NCI-H510A (cell line): ENCODE data around the gene GNAZ.

Experiments
- DNase-seq: peaks from one replicate; lab custom pipeline; 2025; lab: John Stamatoyannopoulos, UW

Gene GNAZ

DNA sequence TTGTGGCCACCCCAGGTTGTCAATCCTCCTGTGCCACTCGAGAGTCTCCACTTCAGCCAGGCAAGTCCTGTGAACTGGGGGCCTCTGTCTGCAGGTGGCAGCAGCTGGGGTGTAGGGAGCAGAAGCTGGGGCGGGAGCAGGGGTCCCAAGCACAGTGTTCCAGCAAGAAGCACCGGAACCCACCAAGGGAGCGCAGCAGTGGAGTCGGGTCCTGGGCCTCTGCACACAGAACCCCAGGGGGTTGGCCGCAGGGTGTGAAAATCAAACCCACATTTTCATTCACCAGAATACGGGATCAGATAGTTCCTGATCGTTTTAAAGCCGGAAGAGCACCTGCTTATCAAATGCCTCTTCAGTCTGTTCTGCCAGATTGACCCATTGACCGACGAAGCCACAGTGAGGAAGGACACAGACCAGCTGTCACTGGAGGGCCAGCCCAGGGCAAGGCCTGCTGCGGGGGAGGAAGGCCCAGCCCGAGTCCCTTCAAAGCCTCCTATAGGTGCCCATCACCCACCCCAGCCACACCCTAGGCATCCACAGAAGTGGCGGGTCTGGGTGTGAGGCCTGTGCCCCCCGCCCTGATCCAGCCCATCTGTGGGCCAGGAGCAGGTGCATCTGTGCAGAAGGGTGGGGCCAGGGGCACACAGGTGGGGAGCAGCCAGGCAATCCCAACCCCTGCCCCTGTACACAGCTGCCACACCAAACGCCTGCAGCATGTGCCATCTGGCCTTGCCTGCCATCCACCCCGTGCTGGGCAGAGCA is 37.3 kb downstream of the GNAZ start:
- DNase-seq: no peak

DNA sequence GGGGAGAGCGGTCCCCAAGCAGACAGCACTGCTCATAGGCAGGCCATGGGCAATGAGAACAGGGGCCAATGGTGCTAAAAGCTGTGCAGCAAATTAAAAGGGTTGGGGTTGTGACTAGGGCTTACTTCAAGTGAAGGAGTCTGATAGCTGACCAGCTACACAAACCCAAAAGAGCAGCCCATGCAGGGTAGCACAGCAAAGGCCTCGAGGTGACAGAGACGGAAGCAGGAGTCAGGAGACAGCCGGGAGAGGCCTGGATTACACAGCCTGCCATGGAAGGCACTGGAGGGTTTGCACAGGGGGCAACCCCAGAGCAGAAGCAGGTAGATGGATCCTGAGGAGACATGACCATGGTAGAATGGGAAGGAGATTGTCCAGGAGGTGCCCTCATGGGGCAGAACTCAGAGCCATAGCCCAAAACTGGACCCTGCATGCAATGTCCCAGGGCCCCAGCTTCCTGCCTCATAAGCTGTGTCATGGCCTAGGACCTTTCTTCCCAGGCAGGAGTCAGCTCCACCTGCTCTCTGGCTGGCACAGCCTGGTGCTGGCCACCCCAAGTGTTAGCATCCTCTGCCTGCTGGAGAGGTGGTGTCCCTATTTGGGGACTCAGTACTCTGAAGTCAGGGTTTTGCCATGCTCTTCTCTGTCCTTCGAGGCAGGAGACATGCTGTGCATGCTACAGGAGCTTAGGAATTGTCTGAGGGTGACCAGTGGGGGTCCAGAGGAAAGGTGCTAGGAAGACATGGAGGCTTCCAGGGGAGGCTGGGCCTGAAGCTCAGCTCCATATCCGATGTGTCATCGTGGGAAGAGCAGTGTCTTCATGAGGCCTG is 38.1 kb downstream of the GNAZ start:
- no peak for DNase-seq

DNA sequence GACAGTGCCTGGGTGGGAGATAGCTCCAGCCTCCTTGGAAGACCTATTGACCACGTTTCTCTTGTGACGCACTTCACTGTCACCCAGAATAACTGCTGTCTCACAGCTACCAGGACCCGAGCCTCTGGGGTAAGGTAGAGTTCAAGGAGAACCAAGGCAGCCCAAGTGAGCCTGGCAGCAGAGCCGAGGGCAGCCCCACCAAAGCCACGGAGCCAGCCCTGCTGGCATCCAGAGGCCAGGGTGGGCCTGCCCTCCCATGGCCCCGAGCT is 38.7 kb downstream of the GNAZ start:
- no peak for DNase-seq

DNA sequence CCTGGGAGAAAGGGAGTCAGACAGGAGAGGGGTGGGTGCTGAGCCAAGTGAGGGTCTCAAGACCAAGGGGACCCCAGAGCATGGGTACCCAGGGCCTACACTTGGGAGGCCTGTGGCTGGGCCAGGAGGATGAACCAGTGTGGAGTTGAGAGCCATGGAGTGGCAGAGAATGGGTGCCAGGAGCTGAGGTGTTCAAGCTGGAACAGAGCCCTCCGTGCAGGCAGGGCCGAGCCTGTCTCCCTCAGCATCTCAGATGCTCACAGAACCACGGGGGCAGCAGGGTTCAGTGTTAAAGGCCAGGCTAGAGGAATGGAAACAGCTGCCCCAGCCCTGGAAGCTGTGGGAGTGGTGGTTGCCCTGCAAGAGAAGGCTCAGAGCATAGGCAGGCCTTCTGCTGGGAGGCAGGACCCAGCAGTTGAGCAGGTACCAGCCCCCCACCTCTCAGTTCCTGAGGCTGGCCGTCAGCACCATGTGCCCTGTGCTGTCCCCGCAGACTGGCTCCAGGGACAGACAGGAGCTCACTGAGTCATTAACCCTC is 39.2 kb downstream of the GNAZ start:
- no peak for DNase-seq

DNA sequence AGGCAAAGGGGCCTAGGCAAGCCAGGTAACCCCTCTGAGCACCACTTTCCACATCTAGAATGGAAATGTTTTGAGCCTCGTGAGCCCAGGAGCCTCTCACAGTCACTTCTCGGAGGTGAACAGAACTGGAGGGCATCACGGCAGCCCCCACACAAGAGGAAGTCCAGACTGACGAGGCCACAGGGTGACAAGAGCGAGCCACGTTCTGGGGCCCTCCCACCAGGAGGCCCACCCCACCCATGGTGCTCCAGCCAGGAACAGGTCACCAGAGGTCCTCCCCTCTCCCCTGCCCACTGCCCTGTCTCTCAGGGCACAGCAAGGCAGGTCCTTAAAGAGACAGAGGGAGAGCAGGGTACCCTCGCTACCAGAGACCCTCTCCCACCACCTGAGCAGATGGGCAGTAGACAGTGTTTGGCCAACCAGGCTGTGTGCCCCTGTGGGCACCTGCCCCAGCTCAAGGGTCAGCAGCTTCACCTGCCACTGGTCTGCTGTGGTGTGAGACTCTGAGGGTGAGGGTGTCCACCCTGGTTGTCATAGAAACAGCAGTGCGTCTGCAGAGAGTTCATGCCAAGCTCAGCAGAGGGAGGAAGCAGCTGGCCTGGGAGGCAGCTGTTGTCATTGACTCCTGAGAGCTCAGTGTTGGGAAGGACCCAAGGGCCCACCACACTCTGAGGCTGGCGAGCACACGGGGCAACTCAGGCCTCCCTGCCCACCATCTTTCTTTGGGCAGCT is 40.0 kb downstream of the GNAZ start:
- no peak for DNase-seq

DNA sequence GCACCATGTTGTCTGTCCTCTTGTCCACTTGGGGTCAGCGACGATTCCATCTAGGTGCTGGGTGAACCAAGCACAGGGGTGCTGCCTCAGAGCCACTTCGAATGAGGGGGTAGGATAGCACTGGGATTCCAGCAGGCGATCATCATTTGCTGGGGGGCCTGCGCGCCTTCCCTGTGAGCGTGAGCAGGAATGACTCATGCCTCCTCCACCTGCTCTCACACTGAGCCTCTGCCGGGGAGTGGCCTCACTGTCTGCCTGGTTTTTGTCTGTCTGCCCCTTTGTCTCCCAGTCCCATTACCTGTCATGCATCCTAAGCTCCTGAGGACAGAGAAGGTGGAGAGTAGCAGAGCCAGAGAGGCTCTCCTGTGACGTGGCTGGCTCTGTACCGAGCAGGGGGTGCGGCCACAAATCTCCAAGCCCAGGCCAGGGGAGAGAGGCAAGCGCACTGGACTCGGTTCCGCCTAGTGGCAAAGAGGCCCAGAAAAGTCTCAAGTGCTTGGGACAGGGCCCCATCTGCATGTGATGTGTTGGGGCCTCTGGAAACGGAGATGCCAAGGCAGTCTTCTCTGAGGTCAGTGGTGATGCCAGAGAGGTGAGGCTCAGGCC is 40.7 kb downstream of the GNAZ start:
- DNase-seq: peak; percentile 51

DNA sequence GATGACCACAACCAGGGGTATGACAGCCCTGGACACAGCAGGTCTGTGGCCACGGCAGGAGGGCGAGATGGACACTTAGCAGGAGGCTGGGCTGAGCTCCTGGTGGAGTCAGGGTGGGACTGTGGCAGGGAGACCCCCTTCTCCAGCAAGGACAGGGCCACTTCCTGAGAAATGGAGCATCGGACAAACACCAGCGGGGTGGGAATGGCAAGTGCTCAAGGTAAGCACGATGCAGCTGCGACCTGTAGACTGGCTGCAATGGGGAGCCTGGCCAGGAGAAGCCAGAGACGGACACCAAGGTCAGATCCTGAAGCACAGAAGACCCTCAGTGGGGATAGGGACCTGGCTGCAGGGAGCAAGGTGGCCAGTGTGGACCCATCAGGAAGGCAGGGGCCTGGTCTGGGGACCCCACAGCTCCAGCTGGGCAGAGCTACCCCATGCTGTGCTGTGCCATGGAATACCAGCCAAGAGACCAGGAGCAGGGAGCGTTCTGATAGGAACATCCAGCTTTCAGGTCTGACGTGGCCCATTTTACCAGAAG is 42.2 kb downstream of the GNAZ start:
- DNase-seq: no peak

DNA sequence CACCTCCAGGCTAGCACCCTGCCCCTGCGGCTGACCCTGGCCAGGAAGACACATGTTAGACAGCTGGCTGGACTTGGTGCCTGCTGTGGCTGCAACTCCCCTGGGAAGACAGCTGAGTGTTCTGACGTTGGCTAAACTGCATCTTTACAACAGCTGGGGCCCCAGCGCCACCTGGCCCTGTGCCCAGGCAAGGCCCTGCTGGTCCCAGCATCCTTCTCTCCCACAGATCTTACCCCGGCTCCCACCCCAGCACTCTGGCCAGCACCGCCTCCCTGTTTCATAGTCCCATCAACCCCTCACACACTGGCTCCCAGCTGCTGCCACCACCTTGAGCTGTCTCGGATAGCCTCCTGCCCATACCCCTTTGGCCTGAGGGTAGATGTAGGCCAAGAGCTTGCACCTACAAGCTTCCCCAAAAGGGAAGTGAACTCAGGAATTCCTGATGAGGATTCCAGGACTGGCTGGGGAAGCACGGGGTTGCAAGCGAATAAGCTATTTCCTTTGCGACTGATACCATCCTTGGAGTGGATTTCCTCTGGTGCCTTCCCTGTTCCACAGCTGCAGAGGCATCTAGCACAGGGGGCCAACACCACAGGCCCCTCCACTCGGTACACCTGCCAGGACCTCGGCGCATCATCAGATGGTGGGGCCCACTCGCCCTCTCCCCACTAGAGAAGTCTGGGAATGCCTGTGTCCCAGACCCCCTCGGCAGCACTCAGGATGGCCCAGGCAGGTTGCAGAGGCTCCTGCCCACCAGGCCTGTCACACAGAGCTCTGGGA is 42.9 kb downstream of the GNAZ start:
- no peak for DNase-seq

DNA sequence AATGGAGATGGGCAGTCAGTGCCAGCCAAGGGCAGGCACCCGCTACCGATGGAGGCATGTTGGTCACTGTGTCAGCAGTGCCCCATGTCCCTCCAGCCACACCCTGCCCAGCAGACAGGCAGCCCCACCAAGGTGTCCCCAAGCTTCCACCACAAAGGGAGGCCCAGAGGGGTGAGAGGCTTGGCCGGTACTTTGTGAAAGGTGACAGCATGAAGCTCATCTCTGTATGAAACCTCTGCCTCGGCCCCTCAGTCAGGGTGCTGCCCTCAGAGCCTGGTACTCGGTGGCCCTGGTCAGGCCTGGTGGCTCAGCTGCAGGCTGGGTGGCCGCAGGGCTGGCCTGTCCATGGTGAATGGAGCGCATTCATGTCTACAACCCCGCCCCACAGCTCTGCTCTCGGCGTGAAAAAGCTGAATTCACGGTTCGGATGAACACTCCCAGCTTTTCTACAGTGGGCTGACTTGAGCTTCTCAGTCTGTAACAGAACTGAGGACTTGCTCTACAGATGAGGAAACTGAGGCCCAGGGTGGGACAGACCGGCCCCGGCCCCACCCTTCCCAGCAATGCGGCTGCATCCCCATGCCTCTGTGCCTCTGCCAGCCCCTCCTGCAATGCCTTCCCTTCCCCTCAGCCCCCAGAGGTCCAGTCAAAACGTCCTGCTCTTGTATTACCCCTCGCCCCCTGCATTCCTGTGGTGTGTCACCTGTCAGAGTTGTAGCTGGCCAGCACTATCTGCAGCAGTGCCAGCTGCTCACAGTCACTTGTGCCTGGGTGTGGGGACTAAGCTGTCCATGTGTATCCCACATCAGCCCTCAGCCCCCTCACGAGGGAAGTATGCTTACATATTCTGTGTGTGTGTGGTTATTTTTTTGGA is 43.8 kb downstream of the GNAZ start:
- DNase-seq: no peak

DNA sequence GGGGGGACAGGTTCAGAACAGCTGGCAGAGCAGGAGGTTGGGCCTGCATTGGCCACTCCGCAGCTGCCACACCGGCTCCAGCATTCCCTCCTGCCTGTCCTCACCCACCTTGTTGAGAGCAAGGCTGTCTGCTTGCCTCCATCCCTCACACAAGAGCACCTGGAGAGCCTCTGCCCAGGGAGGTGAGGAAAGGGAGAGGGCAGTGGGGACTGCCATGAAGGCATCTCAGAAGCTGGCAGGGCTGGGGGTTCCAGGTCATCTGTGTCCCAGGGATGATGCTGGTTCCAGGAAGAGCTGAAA is 44.4 kb downstream of the GNAZ start:
- DNase-seq: no peak

DNA sequence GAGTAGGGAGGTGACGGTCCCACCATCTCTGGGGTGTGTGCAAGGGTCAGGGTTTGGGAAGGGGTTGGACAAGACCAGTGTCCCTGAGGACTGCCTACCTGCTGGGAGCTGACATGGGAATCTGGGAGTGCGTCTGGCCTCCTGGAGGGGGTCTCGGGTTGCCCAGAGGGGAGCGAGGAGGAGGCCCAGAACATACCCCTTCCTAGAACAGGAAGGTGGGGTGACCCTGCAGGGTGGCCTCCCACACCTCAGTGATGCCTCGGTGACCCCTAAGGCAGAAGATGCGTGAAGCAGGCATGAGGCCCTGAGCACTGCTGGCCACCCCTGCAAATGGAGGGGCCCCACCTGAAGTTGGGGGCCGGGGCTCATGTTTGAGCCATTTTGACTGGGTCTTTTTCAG is 45.0 kb downstream of the GNAZ start:
- no peak for DNase-seq

DNA sequence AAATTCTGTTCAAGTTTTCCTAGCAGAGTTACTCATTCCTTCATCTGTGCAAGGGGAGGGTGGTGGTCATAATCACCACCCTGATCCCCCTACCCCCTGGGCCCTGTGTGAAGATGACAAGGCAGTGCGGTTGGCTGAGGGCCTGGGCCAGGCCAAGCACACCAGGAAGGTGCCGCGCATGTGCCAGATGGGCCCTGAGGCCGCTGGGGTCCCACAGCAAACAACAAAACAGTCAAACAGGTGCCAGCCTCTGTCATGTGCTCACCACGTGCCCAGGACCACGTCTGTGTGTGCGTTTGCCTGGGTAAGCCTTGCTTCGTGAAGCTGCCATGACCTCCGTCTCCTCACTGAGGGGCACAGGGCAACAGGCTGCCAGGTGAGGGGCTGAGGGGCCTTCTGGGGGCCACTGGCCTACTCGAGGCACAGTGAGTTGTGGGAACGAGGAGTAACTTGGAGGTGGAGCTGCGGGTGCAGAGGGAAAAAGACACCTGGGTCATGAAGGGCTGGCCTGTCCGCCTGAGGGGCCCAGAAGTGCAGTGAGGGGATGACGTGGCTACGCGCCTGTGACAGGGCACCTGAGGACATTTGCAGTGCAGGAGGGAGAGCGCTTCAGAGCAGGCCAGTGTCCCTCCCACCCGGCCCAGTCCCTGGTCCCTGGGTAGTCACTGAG is 45.6 kb downstream of the GNAZ start:
- no peak for DNase-seq

DNA sequence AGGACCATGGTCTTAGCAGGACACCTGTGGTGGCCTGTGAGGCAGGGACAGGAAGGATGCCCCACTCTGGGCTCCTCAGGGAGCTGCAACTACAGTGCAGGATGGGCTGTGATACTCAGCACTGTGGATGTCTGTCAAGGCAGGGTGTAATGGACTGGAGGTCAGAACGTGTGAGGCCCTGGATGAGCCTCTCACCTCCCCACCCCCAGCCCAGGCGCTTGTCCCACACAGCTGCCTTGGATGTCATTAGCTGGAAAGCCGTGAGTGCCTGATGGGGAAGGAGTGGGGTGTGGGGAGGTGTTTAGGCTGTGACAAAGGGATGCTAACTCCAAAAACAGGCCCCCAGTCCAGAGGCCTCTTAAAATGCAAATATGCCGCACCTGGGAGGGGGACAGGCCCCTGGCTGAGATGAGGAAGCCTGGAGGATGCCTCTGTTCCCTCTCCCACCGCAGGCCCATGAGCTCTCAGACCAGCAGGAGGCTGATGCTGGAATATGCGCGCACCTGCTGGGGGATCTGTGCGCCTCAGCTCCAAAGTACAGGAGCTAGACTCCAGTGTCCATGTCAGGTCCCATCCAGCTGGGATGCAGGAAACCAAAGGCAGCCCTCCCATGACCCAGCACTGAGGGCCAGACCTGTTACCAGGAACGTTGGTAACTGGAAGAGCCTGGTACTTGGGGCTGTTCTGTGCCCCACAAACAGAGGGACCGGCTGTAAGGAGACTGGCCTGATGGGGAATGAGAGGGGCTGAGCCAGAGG is 46.4 kb downstream of the GNAZ start:
- no peak for DNase-seq

DNA sequence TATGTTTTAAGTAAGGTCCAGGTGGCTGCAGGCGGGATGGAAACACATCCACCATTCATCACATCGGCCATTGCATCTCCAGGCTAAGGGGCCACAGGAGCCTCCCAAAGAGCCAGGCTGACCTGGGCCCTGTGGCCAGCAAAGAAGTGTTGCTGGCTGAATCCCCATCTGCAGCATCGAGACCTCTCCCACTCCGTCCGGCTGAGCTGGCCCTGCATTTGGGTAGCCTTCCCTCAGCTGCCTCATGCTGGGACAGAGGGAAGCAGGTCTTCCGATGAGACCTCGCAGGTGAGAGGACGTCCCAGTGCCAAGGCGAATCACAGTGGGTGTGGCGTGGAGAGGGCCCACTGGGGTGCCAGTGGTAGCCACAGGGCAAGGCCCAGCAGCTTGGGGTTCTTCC is 47.0 kb downstream of the GNAZ start:
- DNase-seq: no peak

DNA sequence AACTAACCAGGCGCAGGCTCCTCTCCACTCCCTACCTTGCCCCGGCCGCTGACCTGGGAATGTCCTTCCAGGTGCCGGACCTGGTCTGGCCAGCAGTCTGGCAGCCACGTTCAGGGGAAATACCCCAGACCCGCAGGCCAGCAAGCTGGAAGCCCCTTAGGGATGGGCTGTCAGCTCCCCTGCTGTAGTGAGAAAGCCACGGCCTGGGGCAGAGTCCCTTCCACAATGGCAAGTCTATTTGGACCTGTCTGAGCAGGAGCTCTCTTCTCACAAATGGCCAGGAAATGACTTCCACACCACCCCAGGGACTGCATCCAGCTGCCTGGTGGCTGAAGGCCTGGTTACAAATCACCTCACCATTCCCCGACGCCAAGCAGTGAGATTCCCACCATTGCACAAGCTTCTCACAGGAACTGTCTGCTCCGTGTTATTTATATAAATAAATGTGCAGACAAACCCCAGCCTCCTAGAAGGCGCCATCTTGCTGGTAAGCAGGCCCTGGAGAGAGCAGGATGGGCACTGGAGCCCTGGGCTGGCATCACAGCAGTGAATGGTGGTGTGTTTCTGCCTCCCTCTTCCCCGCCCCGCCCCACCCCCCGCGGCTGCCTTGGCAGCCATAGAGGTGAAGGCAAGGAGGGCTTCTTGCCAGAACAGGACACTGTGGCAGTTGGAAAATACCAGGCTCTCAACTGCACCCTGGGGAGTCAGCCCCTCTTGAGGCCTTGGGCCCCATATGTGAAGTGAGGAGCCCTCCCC is 47.8 kb downstream of the GNAZ start:
- no peak for DNase-seq

DNA sequence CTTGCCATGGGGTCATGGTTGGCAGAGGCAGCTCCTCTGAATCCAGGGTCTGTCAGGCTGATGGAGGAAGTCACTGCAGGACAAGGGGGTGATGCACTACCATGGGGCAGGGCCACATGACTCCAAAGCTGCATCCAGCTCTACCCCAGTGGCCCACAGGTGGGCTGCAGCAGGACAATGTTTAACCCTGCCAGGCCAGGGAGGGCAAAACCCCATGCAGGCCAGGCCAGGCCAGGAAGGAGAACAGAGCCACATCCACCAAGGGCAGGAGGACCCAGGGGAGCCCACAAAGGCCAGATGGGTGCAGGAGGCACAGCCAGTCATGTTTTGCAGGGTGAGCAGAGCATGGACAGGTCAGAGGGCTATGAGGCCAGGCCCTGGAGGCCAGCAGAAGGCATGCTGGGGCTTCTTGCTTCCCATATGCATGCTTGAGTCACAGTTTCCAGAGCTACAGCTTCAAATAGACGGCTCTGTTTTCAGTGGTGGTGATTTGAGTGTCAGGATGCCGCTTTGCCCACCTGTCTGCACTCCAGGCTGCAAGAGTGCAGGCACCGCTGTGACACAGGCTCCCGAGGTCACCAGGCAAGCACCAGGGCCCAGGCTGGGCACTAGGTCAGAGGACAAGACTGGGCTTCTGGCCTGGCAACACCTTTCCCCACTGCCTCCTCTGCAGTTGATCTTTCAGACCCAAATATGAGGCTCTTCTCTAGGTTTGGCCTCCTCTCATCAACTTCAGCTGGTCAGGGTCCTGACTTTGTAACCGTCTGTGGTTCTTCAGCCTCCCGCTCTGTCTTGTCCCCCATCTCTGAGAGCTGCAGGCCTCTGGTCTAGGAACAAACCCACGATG is 48.6 kb downstream of the GNAZ start:
- DNase-seq: no peak
